DOHH2 (cell line): Measurements from ENCODE around the gene PDK4.
"Not testable (repeated sequence)": the region's sequence is repeated elsewhere in the genome, so short reads cannot be mapped to it uniquely, and the experiment has no call there.

Experiments
- H3F3A ChIP-seq: fragments of 200-600 bp; sonication (generic), shearing (Covaris generic); 2 replicates; pipeline ENCODE4 v1.6.0; 2016; ENCODE audit warnings: antibody characterized with exemption, mild to moderate bottlenecking; ENCODE audit not compliant: control insufficient read depth, insufficient read depth
- H3K27ac ChIP-seq: fragments of 200-600 bp; sonication (generic); 2 replicates; pipeline ENCODE4 v1.5.1; 2014; ENCODE audit warnings: low read depth, mild to moderate bottlenecking, low read length, moderate library complexity
- H3K27me3 ChIP-seq: fragments of 200-600 bp; sonication (generic); 2 replicates; pipeline ENCODE4 v1.6.1; 2014; ENCODE audit warnings: mild to moderate bottlenecking, low read length, mixed read lengths; ENCODE audit not compliant: control insufficient read depth
- H3K36me3 ChIP-seq: fragments of 200-600 bp; sonication (generic); 2 replicates; pipeline ENCODE4 v1.6.1; 2014; ENCODE audit warnings: mild to moderate bottlenecking, low read length, moderate library complexity, mixed read lengths; ENCODE audit not compliant: control insufficient read depth
- H3K4me1 ChIP-seq: fragments of 200-600 bp; sonication (generic); 2 replicates; pipeline ENCODE4 v1.6.1; 2014; ENCODE audit warnings: mild to moderate bottlenecking, low read length, mixed read lengths; ENCODE audit not compliant: control insufficient read depth
- H3K4me2 ChIP-seq: fragments of 200-600 bp; sonication (generic); 2 replicates; pipeline ENCODE4 v1.6.0; 2014; ENCODE audit warnings: mild to moderate bottlenecking, low read length, moderate library complexity
- H3K4me3 ChIP-seq: fragments of 200-600 bp; sonication (generic); 2 replicates; pipeline ENCODE4 v1.5.1; 2014; ENCODE audit warnings: mild to moderate bottlenecking, low read length, mixed read lengths
- H3K79me2 ChIP-seq: fragments of 200-600 bp; sonication (generic); 2 replicates; pipeline ENCODE4 v1.6.1; 2014; ENCODE audit warnings: mild to moderate bottlenecking, low read length, mixed read lengths; ENCODE audit not compliant: control insufficient read depth
- H3K9me2 ChIP-seq: fragments of 200-600 bp; sonication (generic); replicated peaks from 2 replicates; pipeline ENCODE4 v1.6.1; 2014; ENCODE audit warnings: mild to moderate bottlenecking, low read length, mixed read lengths; ENCODE audit not compliant: control insufficient read depth
- H3K9me3 ChIP-seq: fragments of 200-600 bp; sonication (generic); 2 replicates; pipeline ENCODE4 v1.6.1; 2014; ENCODE audit warnings: antibody characterized with exemption, low read length, mixed read lengths; ENCODE audit not compliant: control insufficient read depth, insufficient read depth
- H4K20me1 ChIP-seq: fragments of 200-600 bp; sonication (generic); 2 replicates; pipeline ENCODE4 v1.6.0; 2014; ENCODE audit warnings: low read depth, mild to moderate bottlenecking, antibody characterized with exemption, low read length, moderate library complexity; ENCODE audit not compliant: control insufficient read depth, insufficient read depth
- EZH2phosphoT487 ChIP-seq: fragments of 200-600 bp; sonication (generic); IDR thresholded peaks from 2 replicates; pipeline ENCODE4 v1.6.1; 2017; ENCODE audit warnings: borderline replicate concordance, mild to moderate bottlenecking, antibody characterized with exemption, low read length, moderate library complexity, mixed read lengths
- TF ChIP-seq, protein P1 (sequence below): fragments of 200-600 bp; sonication (generic); IDR thresholded peaks from one replicate; pipeline ENCODE4 v1.5.1; 2014; ENCODE audit warnings: antibody characterized with exemption, mild to moderate bottlenecking, low read depth, low read length; ENCODE audit not compliant: poor library complexity, severe bottlenecking

PDK4 gene

DNA sequence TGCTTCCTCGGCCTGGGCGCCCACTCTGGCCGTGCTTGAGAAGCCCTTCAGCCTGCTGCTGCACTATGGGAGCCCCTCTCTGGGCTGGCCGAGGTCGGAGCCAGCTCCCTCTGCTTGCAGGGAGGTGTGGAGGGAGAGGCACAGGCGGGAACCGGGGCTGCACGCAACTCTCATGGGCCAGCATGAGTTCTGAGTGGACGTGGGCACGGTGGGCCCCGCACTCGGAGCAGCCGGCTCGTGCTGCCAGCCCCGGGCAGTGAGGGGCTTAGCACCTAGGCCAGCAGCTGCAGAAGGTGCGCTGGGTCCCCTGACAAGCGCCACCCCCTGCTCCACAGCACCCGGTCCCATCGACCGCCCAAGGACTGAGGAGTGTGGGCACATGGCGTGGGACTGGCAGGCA, 9.0 kb upstream of the PDK4 start:
- Histone ChIP-seq H3K9me2 (no peaks in the 10 kb centered on the region), H3K27ac (no peak overlapping the region), H4K20me1 (no peaks in the 10 kb centered on the region), H3K4me2 (no peak overlapping the region), H3K4me3 (no peak overlapping the region), H3K4me1 (peaks cover 13% of the 10 kb centered on the region), H3K79me2 (no peaks in the 10 kb centered on the region), H3K9me3 (no peaks in the 10 kb centered on the region), H3K27me3 (no peaks in the 10 kb centered on the region), H3K36me3 (no peaks in the 10 kb centered on the region), H3F3A (no peaks in the 10 kb centered on the region)
- no peak for TF ChIP-seq EZH2phosphoT487
- TF ChIP-seq, protein P1, sequence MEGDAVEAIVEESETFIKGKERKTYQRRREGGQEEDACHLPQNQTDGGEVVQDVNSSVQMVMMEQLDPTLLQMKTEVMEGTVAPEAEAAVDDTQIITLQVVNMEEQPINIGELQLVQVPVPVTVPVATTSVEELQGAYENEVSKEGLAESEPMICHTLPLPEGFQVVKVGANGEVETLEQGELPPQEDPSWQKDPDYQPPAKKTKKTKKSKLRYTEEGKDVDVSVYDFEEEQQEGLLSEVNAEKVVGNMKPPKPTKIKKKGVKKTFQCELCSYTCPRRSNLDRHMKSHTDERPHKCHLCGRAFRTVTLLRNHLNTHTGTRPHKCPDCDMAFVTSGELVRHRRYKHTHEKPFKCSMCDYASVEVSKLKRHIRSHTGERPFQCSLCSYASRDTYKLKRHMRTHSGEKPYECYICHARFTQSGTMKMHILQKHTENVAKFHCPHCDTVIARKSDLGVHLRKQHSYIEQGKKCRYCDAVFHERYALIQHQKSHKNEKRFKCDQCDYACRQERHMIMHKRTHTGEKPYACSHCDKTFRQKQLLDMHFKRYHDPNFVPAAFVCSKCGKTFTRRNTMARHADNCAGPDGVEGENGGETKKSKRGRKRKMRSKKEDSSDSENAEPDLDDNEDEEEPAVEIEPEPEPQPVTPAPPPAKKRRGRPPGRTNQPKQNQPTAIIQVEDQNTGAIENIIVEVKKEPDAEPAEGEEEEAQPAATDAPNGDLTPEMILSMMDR = no peak

DNA sequence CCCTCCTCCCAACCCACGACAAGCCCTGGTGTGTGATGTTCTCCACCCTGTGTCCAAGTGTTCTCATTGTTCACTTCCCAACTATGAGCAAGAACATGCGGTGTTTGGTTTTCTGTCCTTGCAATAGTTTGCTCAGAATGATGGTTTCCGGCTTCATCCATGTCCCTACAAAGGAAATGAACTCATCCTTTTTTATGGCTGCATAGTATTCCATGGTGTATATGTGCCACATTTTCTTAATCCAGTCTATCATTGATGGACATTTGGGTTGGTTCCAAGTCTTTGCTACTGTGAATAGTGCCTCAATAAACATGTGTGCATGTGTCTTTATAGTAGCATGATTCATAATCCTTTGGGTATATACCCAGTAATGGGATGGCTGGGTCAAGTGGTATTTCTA, 8.5 kb upstream of the PDK4 start:
- H3K4me2 ChIP-seq, H3K79me2 ChIP-seq, H3K36me3 ChIP-seq, H4K20me1 ChIP-seq, H3K27ac ChIP-seq, H3K9me2 ChIP-seq, H3K27me3 ChIP-seq, H3K9me3 ChIP-seq, H3K4me3 ChIP-seq, H3F3A ChIP-seq: not testable (repeated sequence)
- H3K4me1 ChIP-seq = peaks cover 13% of the 10 kb centered on the region

DNA sequence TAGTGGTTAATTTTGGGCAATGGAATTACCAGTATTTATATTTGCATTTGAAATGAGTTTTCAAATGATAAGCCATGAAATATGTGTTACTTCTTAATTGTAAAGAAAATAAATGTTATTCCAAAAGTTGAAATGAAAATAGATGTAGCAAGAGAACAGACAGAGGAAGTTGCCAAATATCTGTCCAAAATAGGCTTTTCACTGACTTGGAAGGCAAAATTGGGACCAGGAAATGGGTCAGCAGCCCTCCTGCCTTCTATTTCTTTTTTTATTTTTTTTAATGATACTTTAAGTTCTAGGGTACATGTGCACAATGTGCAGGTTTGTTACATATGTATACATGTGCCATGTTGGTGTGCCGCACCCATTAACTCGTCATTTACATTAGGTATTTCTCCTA, 8.1 kb upstream of the PDK4 start:
- not testable (repeated sequence) for H3K79me2 ChIP-seq, H4K20me1 ChIP-seq, H3K9me3 ChIP-seq, H3K4me3 ChIP-seq, H3K4me1 ChIP-seq, H3F3A ChIP-seq, H3K36me3 ChIP-seq, H3K9me2 ChIP-seq, H3K27ac ChIP-seq, H3K4me2 ChIP-seq, H3K27me3 ChIP-seq

DNA sequence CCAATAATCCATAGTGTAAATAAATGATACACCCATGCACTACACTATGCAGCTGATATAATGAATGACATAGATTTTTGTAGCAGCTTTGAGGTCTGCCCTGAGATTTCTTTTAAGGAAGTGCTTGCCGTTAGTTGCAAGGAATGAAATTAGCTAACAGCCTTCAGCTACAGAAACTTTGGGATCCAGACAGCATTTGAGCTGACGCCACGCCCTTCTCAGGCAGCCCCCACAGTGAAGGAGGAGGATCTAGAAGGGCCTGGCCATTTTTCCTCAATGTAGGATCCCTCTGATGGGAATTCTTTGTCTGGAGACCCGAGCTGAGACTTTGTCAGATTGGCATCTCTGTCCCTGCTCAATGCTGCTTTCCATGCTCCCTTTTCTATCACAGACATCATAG, 6.1 kb upstream of the PDK4 start:
- Histone ChIP-seq H3K9me2 (no peaks in the 10 kb centered on the region), H3K4me2 (no peak overlapping the region), H3K27ac (no peak overlapping the region), H3K27me3 (no peaks in the 10 kb centered on the region), H3F3A (no peaks in the 10 kb centered on the region), H4K20me1 (no peaks in the 10 kb centered on the region), H3K36me3 (no peaks in the 10 kb centered on the region), H3K4me1 (no peaks in the 10 kb centered on the region), H3K9me3 (no peaks in the 10 kb centered on the region), H3K79me2 (no peaks in the 10 kb centered on the region), H3K4me3 (no peak overlapping the region)
- no peak for TF ChIP-seq EZH2phosphoT487
- TF ChIP-seq, protein P1 = no peak
